Hematopoietic multipotent progenitor cell treated with erythropoietin and hydrocortisone succinate and interleukin-3 and kit ligand, for 8 days (in vitro differentiated cells): ENCODE data around the gene PBX1.

Source experiments
- DNase-seq: peaks from one replicate; pipeline ENCODE4 v3.0.0-alpha.2; 2015

Gene PBX1

DNA sequence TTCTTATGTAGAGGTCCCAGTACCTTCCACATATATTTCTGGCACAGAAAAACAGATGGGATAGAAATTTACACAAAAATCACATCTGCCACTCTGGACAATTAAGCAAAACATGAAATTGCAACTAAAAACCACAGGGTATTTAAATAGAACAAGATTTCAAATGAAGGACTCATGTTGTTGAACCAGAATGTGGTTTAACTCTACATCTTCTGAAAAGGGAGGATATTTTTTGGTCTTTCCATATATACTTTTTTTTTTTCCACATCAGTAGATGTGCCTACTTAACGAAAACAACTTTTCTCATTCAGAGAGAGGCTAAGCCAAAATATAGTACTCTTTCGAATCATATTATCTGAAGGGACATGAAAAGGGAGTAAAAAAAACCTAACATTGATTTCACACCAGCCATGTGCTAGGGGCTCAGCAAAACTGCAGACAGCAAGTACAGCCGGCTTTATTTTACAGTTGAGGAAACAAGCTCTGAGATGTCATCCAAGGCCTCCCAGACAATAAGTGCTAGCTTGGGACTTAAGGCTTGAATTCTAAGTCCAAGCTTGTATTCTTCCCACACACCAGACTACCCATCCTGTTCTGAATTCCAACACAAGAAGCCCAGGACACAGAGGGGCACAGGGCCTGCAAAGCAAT is 208.9 kb downstream of the PBX1 start:
- no peak for DNase-seq

DNA sequence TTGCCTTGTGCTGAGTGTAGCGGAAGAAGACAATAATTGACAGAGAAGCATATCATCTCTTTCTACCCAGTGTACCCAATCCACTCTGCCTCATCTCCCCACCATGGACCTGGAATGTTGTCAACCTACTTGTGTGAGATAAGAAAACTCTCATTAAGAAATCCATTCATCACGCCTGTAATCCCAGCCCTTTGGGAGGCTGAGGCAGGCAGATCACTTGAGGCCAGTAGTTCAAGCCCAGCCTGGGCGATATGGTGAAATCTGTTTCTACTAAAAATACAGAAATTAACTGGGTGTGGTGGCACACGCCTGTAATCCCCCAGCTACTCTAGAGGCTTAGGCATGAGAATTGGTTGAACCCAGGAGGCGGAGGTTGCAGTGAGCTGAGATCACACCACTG is 209.6 kb downstream of the PBX1 start:
- DNase-seq, result no peak

DNA sequence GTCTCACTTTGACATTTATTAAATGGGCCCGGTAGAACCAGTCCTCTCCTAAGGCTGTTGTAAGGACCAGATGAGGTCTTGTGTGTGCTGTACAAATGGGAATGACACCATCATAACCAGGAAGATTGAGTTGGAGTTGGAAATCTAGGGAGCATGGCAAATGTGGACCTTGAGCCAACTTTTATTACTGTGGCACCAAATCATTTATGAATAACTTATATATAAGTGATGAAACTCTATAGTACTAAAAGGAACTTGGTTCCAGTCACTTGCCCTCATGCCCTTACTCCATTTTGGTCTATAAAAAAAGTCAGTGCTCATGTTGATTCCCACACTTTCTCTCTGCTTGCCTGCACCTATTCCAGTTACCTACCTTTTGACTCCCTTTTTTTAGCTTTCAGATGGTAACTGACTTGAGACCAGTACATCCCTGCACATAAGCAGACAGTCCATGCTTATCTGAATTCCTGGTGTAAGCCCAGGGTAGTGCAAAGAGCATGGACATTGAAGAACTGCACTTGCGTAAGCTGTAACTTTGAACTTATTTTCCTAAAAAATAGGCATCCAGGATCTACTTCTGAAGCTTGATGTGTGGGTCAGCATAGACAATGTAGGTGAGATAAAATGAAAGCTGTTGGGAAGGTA is 210.6 kb downstream of the PBX1 start:
- no peak for DNase-seq

DNA sequence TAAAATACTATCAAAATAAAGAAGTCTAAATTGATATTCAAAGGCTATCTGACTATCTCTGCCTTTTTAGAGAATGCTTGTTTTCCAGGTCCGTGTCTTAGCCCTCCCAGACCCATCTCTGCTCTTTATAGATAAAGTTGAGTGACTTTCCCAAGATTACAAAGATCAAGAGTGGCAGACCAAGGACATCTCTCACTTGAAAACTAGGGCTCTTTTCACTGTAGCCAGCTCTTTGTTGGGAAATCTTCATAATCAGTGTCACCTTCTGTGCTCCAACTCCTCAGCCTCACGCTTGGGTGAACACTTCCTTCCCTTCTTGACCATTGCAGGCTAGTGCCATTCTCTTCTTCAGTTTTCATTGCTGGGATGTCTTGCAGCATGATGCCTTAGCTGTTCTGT is 211.1 kb downstream of the PBX1 start:
- peak; percentile 14 for DNase-seq

DNA sequence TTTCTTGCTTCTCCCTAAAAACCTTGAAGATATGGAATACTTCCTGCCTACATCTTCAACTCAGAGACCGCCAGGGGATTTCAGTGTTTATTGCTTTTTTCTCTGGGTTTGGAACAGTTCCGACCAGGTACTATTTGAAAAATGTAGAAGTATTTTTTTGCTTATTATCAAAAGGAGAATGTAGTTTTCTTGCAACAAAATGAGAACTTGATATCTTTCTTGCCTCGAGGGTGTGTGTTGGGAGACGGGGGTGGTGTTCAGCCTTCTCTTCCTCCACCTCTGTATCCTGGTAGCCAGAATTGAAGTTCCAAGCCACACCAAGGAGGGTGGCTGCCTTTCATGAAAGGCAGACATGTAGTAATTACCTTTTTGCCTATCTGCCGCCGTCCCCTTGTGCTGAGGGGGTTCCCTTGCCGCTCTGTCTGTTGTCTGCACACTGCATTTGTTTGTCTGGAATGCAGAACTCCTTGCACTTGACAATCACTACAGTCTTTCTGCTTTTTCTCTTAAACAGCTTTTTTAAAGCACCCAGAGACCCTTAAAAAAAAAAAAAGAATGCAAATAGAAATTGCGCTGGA is 212.1 kb downstream of the PBX1 start:
- DNase-seq, result no peak

DNA sequence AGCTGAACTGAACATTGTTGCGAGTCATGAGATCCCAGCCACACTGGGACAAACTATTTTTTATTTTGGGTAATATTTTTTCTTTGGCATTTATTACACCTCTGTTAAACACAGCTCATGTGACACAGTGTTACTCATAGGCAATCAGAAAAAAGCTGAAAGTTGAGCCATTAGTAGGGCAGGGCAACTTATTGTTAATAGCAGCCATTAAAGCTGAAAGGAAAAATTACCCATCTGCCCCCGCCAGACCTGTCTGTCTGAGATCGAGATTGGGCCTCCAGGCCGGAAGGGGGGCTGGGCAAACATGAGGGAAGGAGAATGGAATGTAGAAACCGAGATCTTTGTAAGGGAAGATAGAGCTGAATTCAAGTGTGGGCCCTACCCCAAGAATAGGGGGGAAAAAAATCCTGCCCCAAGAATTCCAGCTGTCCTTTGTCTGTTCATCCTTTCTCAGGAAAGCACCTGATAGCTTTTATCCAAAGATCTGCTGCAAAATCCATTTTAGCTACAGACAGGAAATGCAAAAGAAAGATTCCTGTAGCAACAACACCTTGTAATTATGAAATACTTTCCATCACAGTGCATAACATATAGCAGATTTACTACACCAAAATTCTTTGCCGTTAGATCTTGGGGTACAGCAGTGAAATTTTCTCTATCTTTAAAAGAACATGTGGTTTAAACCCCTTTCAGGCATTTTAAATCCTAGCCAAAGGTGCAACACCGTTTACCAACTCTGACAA is 212.8 kb downstream of the PBX1 start:
- no peak for DNase-seq

DNA sequence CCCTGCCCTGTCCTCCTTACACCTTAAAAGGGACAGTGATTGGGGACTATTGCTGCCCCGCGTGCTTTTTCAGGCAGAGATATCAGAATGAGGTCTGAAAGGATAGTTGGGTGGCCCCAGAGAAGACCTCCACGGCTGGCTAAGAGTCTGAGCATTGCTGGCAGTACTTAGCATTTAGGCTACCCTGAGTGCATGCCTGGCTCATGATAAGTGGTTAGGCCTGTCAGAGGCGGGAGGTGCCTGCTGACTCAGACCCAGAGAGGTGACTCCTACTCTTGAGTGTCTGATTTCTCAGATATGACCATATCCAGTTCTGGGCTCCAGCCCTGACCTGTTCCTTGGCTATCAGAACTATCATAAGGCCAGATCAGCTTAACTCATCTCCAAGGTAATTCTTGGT is 213.7 kb downstream of the PBX1 start:
- DNase-seq, result peak; percentile 84

DNA sequence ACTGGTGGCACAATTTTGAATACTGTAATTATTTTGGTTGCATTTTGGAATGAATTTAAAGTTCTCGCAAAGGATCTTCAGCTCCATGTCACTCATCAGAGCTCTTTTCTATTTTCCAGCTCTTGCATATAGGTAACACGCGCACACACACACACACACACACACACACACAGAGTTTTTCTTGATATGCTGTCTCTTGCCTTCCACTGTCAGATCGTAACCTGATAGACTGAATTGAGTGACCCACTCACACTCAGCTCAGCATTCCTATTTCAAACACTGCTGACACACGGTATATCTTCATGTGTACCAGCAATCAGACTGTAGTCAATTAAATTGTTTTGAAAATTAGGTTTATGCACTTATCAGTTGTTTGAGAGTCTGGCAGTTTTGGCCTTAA is 214.1 kb downstream of the PBX1 start:
- DNase-seq, result no peak

DNA sequence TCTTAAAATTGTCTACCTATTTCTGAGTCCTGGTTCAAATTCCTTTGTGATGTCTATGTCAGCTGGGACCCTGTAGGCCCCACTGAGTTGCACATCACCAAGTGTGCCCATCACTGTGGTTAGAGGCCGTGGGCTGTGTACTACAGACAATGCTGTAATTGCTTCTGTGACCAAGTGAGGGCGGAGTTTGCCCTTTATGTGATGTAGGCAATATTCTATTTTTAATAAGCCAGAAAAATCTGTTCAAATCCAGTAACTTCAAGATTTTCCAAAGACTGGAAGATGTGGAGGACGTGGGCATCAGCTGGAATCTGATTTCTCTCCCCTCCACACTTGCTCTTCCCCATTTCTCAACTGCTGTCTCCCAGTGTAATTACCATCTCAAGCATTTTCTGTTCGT is 215.4 kb downstream of the PBX1 start:
- peak; percentile 6 for DNase-seq

DNA sequence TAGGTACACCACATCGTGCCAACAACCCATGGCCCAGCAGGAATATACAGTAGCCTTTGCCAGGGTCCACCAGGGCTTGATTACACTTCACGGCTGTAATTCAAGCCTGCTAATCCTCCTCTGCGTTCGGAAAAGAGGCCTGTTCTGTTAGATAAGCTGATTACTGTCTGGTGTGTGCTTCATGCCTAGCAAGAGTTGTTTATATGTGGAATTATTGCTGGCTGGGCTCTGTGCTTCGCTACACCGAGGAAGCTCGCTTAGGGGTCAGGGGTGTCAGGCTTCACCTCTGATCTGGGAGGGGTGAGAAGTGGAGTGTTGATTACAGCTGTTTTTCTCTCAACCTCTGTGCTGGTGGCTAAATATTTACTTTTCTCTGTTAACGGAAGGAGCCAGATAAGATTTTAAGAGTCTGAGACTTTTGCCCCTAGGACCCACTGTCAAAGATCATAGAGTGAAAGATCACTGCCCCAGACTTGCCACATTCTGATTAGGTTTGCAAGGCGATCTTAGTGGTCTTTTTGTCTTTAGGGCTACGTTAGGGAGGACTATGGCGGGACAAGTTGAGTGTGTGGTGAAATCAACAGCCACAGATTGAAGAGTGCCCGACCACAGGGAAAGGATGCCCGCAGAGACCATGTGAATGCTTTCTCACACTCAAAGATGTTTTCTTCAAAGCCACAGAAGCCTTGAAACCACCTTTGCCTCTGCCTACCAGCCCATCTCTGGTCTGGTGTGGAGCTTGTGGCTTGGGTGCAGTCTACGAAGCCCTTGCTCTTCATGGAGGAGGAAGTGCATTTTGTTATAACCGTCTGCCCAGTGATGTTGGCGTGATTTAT is 216.1 kb downstream of the PBX1 start:
- peak; percentile 80 for DNase-seq

DNA sequence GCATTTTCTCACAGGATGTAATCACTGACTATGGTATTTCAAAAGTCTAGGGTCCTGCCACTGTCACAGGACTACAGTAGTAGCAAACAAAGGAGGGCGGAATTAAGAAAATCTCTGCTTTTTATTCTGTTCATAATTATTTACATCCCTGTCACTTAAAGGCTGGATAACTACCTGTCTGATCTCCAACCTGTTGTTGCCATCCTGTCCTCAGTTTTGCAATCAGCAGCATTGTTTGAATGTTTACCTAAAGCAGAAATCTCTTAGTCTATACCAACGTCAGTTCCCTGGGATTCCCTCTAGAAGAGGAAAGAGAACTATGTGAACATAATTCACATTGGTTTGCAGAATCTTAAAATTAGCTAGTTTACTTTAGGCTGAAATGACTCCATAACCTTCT is 218.5 kb downstream of the PBX1 start:
- DNase-seq, result no peak

DNA sequence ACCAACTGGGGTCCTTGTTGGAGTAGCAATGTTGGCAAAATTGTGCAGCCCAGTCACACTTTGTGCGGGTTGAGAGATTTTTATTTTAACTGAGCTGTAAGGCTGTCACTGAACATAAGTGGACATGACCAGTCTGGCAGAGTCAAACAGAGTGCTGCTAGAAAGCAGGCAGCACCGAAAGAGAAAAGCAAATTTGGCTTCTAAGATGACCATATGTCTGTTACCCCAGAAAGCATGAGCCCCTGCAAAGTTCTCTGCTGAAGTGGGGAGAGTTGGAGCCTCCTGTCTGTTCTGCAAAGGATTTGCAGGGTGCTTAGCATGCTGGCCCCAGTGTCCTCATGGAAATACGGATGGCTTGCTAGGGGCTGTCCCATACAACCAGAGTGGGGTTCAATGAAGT is 220.4 kb downstream of the PBX1 start:
- DNase-seq, result no peak

DNA sequence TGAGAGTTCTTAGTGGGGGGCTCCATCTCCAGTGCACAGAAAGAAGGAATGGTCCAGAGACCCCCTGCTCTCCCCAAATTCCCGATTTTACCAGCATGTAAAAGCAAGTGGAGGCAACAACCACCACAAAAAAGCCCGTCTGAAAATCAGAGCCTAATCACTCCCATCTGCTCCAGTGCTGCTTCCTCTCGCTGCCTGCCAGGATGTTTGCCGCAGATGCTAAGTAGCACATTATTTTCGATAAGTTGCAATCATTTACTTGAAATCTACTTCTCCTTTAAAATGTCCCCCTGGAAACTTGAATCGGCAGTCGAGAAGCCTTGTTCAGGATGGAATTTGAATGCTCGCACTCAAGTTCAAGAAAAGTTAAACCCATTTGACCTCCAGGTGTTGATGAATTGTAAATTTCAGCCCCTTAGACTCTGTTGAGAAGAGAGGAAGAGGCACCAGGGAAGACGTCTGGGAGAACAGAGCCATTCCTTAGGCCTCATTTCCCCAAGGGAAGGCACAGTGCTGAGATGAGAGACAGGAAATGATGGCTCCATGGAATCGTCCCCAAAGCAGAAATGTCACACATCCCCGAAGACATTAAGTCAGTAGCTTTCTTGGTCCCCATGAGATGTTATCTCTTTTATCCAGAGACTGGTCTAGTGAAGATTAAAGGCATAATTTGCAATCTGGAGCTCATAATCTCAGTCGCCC is 221.3 kb downstream of the PBX1 start:
- no peak for DNase-seq

DNA sequence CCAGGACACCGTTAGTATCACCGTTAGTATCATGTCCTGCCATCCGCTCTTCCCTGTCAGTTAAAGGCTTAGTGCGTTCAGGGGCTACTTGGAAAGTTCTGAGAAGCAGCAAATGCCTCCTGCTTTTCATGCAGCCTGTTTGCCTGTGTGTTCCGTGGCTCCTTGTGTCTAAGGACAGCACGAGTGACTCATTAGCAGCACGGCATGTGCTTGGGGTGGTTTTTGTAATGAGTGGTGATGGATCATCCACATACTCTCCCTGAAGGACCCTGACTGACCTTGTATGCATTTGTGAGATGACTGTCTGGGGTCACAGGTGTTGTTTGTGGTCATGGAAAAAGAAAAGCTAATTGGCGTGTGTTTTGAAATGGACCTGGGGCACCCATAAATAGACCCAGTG is 221.9 kb downstream of the PBX1 start:
- no peak for DNase-seq

DNA sequence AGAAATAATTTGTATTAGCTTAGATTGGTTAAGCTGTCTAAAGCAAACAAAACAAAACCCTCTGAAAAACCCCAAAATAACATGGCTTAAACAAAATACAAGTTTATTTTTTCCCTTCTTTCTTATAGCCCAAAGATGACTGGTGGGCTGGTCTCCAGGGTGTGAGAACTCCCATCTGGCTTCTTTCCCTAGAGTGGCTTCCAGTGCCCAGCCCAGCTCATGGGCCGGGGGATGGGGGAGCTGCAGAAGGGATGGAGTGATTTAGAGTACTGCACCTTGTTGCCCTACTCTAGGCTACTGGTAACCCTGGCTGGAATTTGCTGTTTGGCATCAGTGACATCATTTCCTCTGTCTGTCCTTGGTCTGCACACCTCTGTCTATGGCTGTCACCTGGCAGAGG is 223.0 kb downstream of the PBX1 start:
- no peak for DNase-seq

DNA sequence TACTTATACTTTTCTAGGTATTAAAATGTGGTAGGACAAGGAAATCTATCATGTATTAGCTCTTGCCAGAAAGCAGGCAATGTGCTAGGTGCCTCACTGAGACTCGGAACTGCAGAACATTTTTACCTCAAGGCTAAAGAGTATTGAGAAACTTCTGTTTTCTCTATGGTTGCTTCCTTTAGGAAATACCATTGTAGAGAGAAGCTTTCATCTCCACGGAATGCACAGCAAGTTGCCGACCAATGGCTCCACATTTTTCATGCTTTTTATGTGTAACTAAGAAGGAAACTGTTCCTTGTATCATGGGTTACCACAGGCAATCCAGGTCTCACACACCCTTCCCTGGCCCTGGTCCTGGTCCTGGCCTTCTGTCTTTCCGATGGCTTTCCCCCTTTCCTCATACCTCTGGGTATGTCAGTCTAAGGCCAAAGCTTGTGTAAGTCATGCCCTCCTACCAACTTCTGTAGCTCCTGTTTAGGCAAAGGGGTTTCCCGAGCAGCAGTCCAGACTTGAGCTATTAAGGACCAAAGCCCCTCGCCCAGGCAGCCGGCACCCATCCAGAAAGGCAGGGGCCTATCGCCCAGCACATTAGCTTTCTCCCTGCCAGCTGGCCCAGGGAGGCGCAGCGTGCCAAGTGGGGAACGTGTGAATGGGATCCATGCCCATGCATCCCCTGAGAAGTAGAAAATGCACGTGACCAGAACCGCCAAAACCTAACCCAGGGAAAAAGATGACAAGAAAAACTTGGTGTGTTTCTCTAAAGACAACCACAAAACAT is 225.0 kb downstream of the PBX1 start:
- DNase-seq, result no peak

DNA sequence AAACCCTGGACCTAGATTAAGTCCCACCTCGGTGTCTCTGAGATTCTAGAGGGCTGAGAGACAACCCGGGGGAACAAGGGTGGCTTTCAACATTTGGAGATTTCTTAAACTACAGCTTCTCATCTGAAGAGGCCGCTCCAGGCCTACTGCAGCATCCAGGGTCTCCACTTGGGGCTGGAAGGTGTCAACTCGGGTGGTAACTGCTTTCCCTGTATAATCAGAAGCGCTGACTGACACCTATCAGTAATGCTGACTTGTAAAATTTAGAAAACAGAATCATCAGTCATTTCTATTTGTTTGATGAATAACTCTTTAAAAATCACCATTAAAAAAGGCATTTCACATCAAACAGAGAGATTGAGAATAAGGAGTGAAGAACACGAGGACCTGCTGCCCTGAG is 226.0 kb downstream of the PBX1 start:
- no peak for DNase-seq

DNA sequence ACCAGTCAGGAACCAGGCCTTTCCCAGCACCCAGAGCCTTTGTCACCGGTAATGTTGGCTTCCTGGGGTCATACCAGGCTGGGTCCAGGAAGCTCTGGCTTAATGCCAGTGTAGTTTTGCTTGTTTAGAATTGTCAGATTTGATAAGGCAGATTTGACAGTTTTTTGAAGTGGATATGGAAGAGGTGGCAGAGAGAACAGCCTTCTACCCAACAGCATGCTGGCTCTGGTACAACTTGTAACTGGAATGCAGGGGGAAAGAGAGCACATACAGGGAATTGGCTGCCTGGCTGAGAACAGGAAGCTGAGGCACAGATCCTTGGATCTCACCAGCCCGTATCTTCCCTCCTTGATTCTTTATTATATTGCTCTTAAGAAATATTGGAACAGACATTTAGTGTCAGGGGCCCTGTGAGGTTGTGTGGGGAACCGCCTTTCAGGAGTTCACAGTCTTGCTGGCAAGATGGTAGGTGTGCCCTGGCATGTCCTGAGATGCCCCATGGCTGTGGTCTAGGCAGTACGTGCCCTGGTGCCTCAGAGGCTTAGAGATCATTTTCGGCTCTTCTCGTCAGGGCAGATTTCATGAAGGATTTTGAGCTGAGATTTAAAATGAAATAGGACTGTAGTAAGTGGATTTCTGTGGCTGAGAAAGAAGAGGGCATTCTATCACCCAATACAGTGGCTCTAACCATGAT is 227.0 kb downstream of the PBX1 start:
- DNase-seq, result no peak

DNA sequence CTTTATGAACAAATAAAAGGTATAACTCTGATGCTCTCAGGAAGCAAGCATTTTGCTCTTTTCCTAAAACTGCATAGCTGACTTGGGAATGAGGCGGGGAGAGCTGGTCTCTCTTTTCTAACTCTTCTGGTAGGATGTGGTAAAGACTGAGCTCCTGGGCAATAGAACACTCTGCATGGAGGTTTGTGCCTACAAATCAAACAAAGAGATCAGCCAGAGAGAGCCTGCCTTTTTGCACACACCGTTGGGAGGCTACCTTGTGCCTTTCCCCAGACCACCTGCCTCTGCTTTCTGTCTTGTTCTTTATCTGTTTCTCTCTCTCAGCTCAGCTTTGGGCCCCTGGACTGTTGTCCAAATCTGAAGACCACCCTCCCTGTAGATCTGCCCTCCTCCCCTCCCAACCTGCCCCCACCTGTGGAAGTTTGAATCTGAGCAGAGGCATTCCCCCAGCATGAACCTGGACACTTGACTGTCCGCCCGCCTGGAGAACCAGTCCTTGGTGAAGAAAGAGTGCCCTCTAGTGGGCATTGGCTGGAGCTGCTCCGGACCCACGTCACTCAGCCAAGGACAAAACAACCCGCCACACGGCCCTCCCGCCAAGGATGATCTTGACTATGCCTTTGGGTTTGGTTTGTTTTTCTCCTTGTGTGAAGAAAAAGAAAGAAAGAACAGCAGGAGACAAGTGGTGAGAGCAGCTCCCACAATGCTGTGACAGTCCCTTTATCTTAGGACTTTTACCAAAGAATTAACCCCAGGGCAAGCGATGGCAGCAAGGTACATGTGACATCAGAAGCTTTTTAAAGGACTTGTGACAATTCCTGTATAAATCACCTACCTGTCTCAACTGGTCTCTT is 228.2 kb downstream of the PBX1 start:
- peak; percentile 77 for DNase-seq

DNA sequence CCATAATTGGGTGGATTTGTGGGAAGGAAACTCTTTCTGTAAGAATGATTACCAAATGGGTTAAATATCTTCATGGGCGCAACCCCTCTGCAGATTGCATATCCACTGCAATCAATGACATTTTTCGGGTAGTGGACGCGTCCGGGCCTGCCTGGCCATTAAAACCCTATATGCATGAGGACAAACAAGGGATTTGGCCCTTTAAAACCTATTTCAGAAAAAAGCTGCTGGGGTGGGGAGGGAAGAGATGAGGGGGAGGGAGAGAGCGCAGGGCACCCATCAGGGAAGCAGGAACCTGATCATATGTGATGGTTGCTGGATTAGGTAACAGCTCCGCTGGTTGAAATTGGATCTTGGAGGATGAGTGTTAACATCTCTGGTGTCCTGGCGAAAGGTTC is 228.8 kb downstream of the PBX1 start:
- no peak for DNase-seq
